ENCODE measurements around the gene RPL31.

The RPL31 gene

GRCh38 chr2:101026923-101027469 is 24.9 kb downstream of the RPL31 start:
- H3K27ac ChIP-seq (ENCODE audit: low read depth, low read length, severe bottlenecking), result no peak overlapping the region
- 89 to 92% methylated on average over 13 to 15 of the region's 15 CpGs for WGBS, 2 experiments (ENCODE audit: insufficient coverage in 2 of 2)
- H3K9me3 ChIP-seq (ENCODE audit: control insufficient read depth, low read length), result peaks cover 3% of the 10 kb centered on the region
- peaks cover 3% of the 10 kb centered on the region for H3K36me3 ChIP-seq (ENCODE audit: control insufficient read depth, insufficient read depth, low read length)
- H3K4me1 ChIP-seq (ENCODE audit: control insufficient read depth, insufficient read depth, low read length, poor library complexity, severe bottlenecking), result no peaks in the 10 kb centered on the region
- H3K4me3 ChIP-seq (ENCODE audit: extremely low read depth, insufficient read depth, low read length, poor library complexity, severe bottlenecking), result no peak overlapping the region

- Histone ChIP-seq H3K4me1 (ENCODE audit: control insufficient read depth, insufficient read depth, low read length, poor library complexity, severe bottlenecking) (no peaks in the 10 kb centered on the region), H3K9me3 (ENCODE audit: control insufficient read depth, low read length) (peaks cover 3% of the 10 kb centered on the region), H3K36me3 (ENCODE audit: control insufficient read depth, insufficient read depth, low read length) (no peaks in the 10 kb centered on the region), H3K27ac (ENCODE audit: low read depth, low read length, severe bottlenecking) (no peak overlapping the region), H3K4me3 (ENCODE audit: extremely low read depth, insufficient read depth, low read length, poor library complexity, severe bottlenecking) (no peak overlapping the region)
- WGBS, 2 experiments (ENCODE audit: insufficient coverage in 2 of 2), result 89 to 100% methylated on average over 6 to 8 of the region's 8 CpGs
Observed at GRCh38 chr2:101027852-101028251, 25.8 kb downstream of the RPL31 start.

GRCh38 chr2:101030866-101031554 is 28.9 kb downstream of the RPL31 start:
- Histone ChIP-seq H3K27ac (ENCODE audit: low read depth, low read length, severe bottlenecking) (no peak overlapping the region), H3K4me3 (ENCODE audit: extremely low read depth, insufficient read depth, low read length, poor library complexity, severe bottlenecking) (no peak overlapping the region), H3K9me3 (ENCODE audit: control insufficient read depth, low read length) (peaks cover 3% of the 10 kb centered on the region), H3K36me3 (ENCODE audit: control insufficient read depth, insufficient read depth, low read length) (no peaks in the 10 kb centered on the region), H3K4me1 (ENCODE audit: control insufficient read depth, insufficient read depth, low read length, poor library complexity, severe bottlenecking) (no peaks in the 10 kb centered on the region)
- 91 to 94% methylated on average over 4 to 10 of the region's 10 CpGs for WGBS, 2 experiments (ENCODE audit: insufficient coverage in 2 of 2)

- Histone ChIP-seq H3K27ac (ENCODE audit: low read depth, low read length, severe bottlenecking) (no peak overlapping the region), H3K4me3 (ENCODE audit: extremely low read depth, insufficient read depth, low read length, poor library complexity, severe bottlenecking) (no peak overlapping the region), H3K36me3 (ENCODE audit: control insufficient read depth, insufficient read depth, low read length) (no peaks in the 10 kb centered on the region), H3K9me3 (ENCODE audit: control insufficient read depth, low read length) (peaks cover 3% of the 10 kb centered on the region), H3K4me1 (ENCODE audit: control insufficient read depth, insufficient read depth, low read length, poor library complexity, severe bottlenecking) (no peaks in the 10 kb centered on the region)
- 93% methylated on average over 9 to 13 of the region's 15 CpGs for WGBS, 2 experiments (ENCODE audit: insufficient coverage in 2 of 2)
Observed at GRCh38 chr2:101032084-101032776, 30.1 kb downstream of the RPL31 start.

- WGBS, 2 experiments (ENCODE audit: insufficient coverage in 2 of 2), result 92 to 100% methylated on average over 1 to 2 of the region's 2 CpGs
- H3K4me3 ChIP-seq (ENCODE audit: extremely low read depth, insufficient read depth, low read length, poor library complexity, severe bottlenecking), result no peak overlapping the region
- H3K27ac ChIP-seq (ENCODE audit: low read depth, low read length, severe bottlenecking), result no peak overlapping the region
- no peaks in the 10 kb centered on the region for H3K4me1 ChIP-seq (ENCODE audit: control insufficient read depth, insufficient read depth, low read length, poor library complexity, severe bottlenecking)
- H3K9me3 ChIP-seq (ENCODE audit: control insufficient read depth, low read length), result no peaks in the 10 kb centered on the region
- no peaks in the 10 kb centered on the region for H3K36me3 ChIP-seq (ENCODE audit: control insufficient read depth, insufficient read depth, low read length)
Observed at GRCh38 chr2:101036562-101036961, 34.5 kb downstream of the RPL31 start.

GRCh38 chr2:101037161-101037755 is 35.2 kb downstream of the RPL31 start:
- Histone ChIP-seq H3K4me3 (ENCODE audit: extremely low read depth, insufficient read depth, low read length, poor library complexity, severe bottlenecking) (no peak overlapping the region), H3K9me3 (ENCODE audit: control insufficient read depth, low read length) (no peaks in the 10 kb centered on the region), H3K4me1 (ENCODE audit: control insufficient read depth, insufficient read depth, low read length, poor library complexity, severe bottlenecking) (no peaks in the 10 kb centered on the region), H3K27ac (ENCODE audit: low read depth, low read length, severe bottlenecking) (no peak overlapping the region), H3K36me3 (ENCODE audit: control insufficient read depth, insufficient read depth, low read length) (no peaks in the 10 kb centered on the region)
- 92 to 93% methylated on average over 14 to 17 of the region's 19 CpGs for WGBS, 2 experiments (ENCODE audit: insufficient coverage in 2 of 2)

- no peaks in the 10 kb centered on the region for H3K4me1 ChIP-seq (ENCODE audit: control insufficient read depth, insufficient read depth, low read length, poor library complexity, severe bottlenecking)
- no peaks in the 10 kb centered on the region for H3K9me3 ChIP-seq (ENCODE audit: control insufficient read depth, low read length)
- H3K36me3 ChIP-seq (ENCODE audit: control insufficient read depth, insufficient read depth, low read length), result no peaks in the 10 kb centered on the region
- H3K4me3 ChIP-seq (ENCODE audit: extremely low read depth, insufficient read depth, low read length, poor library complexity, severe bottlenecking), result no peak overlapping the region
- no peak overlapping the region for H3K27ac ChIP-seq (ENCODE audit: low read depth, low read length, severe bottlenecking)
- WGBS, 2 experiments (ENCODE audit: insufficient coverage in 2 of 2), result 90 to 95% methylated on average over 18 to 21 of the region's 21 CpGs
Observed at GRCh38 chr2:101038455-101039255, 36.6 kb downstream of the RPL31 start.

GRCh38 chr2:101040072-101040471 is 38.0 kb downstream of the RPL31 start:
- no peak overlapping the region for H3K27ac ChIP-seq (ENCODE audit: low read depth, low read length, severe bottlenecking)
- H3K4me3 ChIP-seq (ENCODE audit: extremely low read depth, insufficient read depth, low read length, poor library complexity, severe bottlenecking), result no peak overlapping the region
- H3K4me1 ChIP-seq (ENCODE audit: control insufficient read depth, insufficient read depth, low read length, poor library complexity, severe bottlenecking), result no peaks in the 10 kb centered on the region
- H3K36me3 ChIP-seq (ENCODE audit: control insufficient read depth, insufficient read depth, low read length), result no peaks in the 10 kb centered on the region
- no peaks in the 10 kb centered on the region for H3K9me3 ChIP-seq (ENCODE audit: control insufficient read depth, low read length)
- WGBS, 2 experiments (ENCODE audit: insufficient coverage in 2 of 2), result 87 to 92% methylated on average over 13 of the region's 13 CpGs

- 97 to 100% methylated on average over 3 to 5 of the region's 6 CpGs for WGBS, 2 experiments (ENCODE audit: insufficient coverage in 2 of 2)
Observed at GRCh38 chr2:101040761-101041160, 38.7 kb downstream of the RPL31 start.

GRCh38 chr2:101041413-101041812 is 39.3 kb downstream of the RPL31 start:
- Histone ChIP-seq H3K4me3 (ENCODE audit: extremely low read depth, insufficient read depth, low read length, poor library complexity, severe bottlenecking) (no peak overlapping the region), H3K27ac (ENCODE audit: low read depth, low read length, severe bottlenecking) (no peak overlapping the region), H3K4me1 (ENCODE audit: control insufficient read depth, insufficient read depth, low read length, poor library complexity, severe bottlenecking) (no peaks in the 10 kb centered on the region), H3K9me3 (ENCODE audit: control insufficient read depth, low read length) (no peaks in the 10 kb centered on the region), H3K36me3 (ENCODE audit: control insufficient read depth, insufficient read depth, low read length) (no peaks in the 10 kb centered on the region)
- 80 to 91% methylated on average over 2 to 3 of the region's 4 CpGs for WGBS, 2 experiments (ENCODE audit: insufficient coverage in 2 of 2)

More at GRCh38 chr2:101040761-101041160, 38.7 kb downstream of the RPL31 start:
- H3K9me3 ChIP-seq (ENCODE audit: control insufficient read depth, low read length), result no peaks in the 10 kb centered on the region
- no peaks in the 10 kb centered on the region for H3K4me1 ChIP-seq (ENCODE audit: control insufficient read depth, insufficient read depth, low read length, poor library complexity, severe bottlenecking)
- no peak overlapping the region for H3K4me3 ChIP-seq (ENCODE audit: extremely low read depth, insufficient read depth, low read length, poor library complexity, severe bottlenecking)
- no peak overlapping the region for H3K27ac ChIP-seq (ENCODE audit: low read depth, low read length, severe bottlenecking)
- no peaks in the 10 kb centered on the region for H3K36me3 ChIP-seq (ENCODE audit: control insufficient read depth, insufficient read depth, low read length)
